ENCODE data around the gene CPVL. TPM values are rescaled to one million over a fixed set of nuclear protein-coding genes. Genes with fewer than 3 reads are reported as not detected.

CPVL gene
- polyA plus RNA-seq, 2 of the 4 experiments (the other 2 are of a cell fraction): 0.05 TPM; not detected in 1

- CTCF ChIA-PET: interaction anchor here (1.5 kb wide), 1 partner anchor 26 kb away, joined by 12 read pairs; no protein-coding TSS in a partner anchor
- no peak overlapping the region for H3K27ac ChIP-seq
- POLR2A ChIA-PET: no interaction called here
Measured at GRCh38 chr7:28953633-28954032, 192.7 kb downstream of the CPVL start.

More at GRCh38 chr7:28953633-28954032, 192.7 kb downstream of the CPVL start:
- Histone ChIP-seq H3K4me1 (peaks cover 4% of the 10 kb centered on the region; the same call in 2 of the 3 replicates), H3K4me2 (no peak overlapping the region), H3K4me3 (no peak overlapping the region), H3K9me3 (no peaks in the 10 kb centered on the region)
- 7% methylated on average over 4 of the region's 4 CpGs for WGBS (ENCODE audit: missing lambda C conversion rate)
- FAIRE-seq: no peak
- no peak for ATAC-seq
- DNase-seq (ENCODE audit: low read depth in 1 of 2, low spot score in 1 of 2): no peak
- TF ChIP-seq TP53 (CRISPR knock-in tag; IDR thresholded peaks at IDR 0.05) (no peak), RNF2 (IDR thresholded peaks at IDR 0.05; ENCODE audit: borderline replicate concordance, low read depth) (no peak), MAFK (IDR thresholded peaks at IDR 0.05; ENCODE audit: partially characterized antibody) (no peak), GATA3 (IDR thresholded peaks at IDR 0.05; ENCODE audit: borderline replicate concordance) (no peak), POLR2AphosphoS2 (conservative IDR thresholded peaks at IDR 0.05; ENCODE audit: low read length) (no peak), ZNF302 (CRISPR knock-in tag; IDR thresholded peaks at IDR 0.05) (no peak), RARB (CRISPR knock-in tag; IDR thresholded peaks at IDR 0.05) (no peak), EHMT2 (IDR thresholded peaks at IDR 0.05; ENCODE audit: low read depth) (no peak)

Other genes with a start within 250 kb of the CPVL start
- not detected in 2 replicates for gene TRIL, start 188.2 kb downstream of the CPVL start, polyA plus RNA-seq (2011; rRNA removed)
- not detected in 3 replicates for gene TRIL, start 188.2 kb downstream of the CPVL start, polyA plus RNA-seq (2017; fragmentation: RNase III; extraction: RNeasy Plus Mini Kit Qiagen cat#74134 plus additional on column Dnase treatment)
- gene CHN2, start 48.2 kb upstream of the CPVL start, polyA plus RNA-seq (2011; rRNA removed): 0.06 and 0.24 TPM in 2 replicates
- gene CHN2, start 48.2 kb upstream of the CPVL start, polyA plus RNA-seq (2017; fragmentation: RNase III; extraction: RNeasy Plus Mini Kit Qiagen cat#74134 plus additional on column Dnase treatment): not detected in 3 replicates

All from A549 (cell line).